Aorta (tissue), 5 donors: ENCODE measurements around the gene PRKCA. TPM values are rescaled to one million over a fixed set of nuclear protein-coding genes. Genes with fewer than 3 reads are reported as not detected.
"Not testable (repeated sequence)": the region's sequence is repeated elsewhere in the genome, so short reads cannot be mapped to it uniquely, and the experiment has no call there.

Experiments
- ATAC-seq: fragments of 200-7000 bp; cut with Tn5 transposase; one replicate; pipeline ENCODE4 v1.9.1; 2022; ENCODE audit warnings: moderate library complexity; ENCODE audit not compliant: low FRiP score
- DNase-seq, 2 donors: peaks; one replicate each; pipeline ENCODE4 v3.0.0-alpha.2; 2020
- H3K27ac ChIP-seq, 2 donors: one replicate each; pipeline ENCODE4 v1.5.1; 2013; ENCODE audit warnings: low read length in 2 of 2, mild to moderate bottlenecking in 2 of 2, moderate library complexity in 2 of 2, control low read depth in 1 of 2, inconsistent platforms in 1 of 2, low read depth in 1 of 2
- H3K27me3 ChIP-seq, 2 donors: one replicate each; pipeline ENCODE4 v1.6.1; 2013; ENCODE audit warnings: control low read depth in 1 of 2, low read length in 1 of 2, mild to moderate bottlenecking in 1 of 2, moderate library complexity in 1 of 2; ENCODE audit not compliant: insufficient read depth in 2 of 2, control insufficient read depth in 1 of 2
- H3K36me3 ChIP-seq, 2 donors: one replicate each; pipeline ENCODE4 v1.6.1; 2013; ENCODE audit warnings: control low read depth in 1 of 2, low read length in 1 of 2, mild to moderate bottlenecking in 1 of 2; ENCODE audit not compliant: insufficient read depth in 2 of 2, control insufficient read depth in 1 of 2
- H3K4me1 ChIP-seq, 2 donors: one replicate each; pipeline ENCODE4 v1.6.1; 2013; ENCODE audit warnings: low read length in 2 of 2, control low read depth in 1 of 2, mild to moderate bottlenecking in 1 of 2, moderate library complexity in 1 of 2; ENCODE audit not compliant: insufficient read depth in 2 of 2, control insufficient read depth in 1 of 2
- H3K4me3 ChIP-seq, 2 donors: one replicate each; pipeline ENCODE4 v1.5.1; 2013; ENCODE audit warnings: low read length in 2 of 2, control low read depth in 1 of 2, mild to moderate bottlenecking in 1 of 2
- H3K9me3 ChIP-seq: one replicate; pipeline ENCODE4 v1.6.1; 2013; ENCODE audit warnings: mild to moderate bottlenecking, low read length; ENCODE audit not compliant: control insufficient read depth
- WGBS, 2 donors: extraction: QIAGEN DNeasy Blood & Tissue Kit; methylation state at CpG; one replicate each; pipeline ENCODE4 v1.1.7; 2013; 5-methylcytosine and 5-hydroxymethylcytosine counted together
- intact Hi-C, 2 donors: fragments of 100-400 bp; cut with DNase I; formaldehyde crosslinking; loops; one replicate each; pipeline versions ENCODE4 v1.14.2 to v1.15.0; 2022
- polyA plus RNA-seq, 2 donors: library from polyadenylated mRNA; stranded (reverse); fragments of 200-250 nt; gene quantifications; one replicate each; pipeline ENCODE4 v1.2.3, GENCODE V29; 2013
- total RNA-seq, 2 donors: library from RNA; stranded (reverse); fragmentation: NEBNext Ultra II Directional; extraction: Animal tissue kit (Norgen Biotek cat#: 25700); gene quantifications; one replicate each; pipeline ENCODE4 v1.2.1, GENCODE V29; 2021
- donor health status: healthy with polysubstance abuse.
- donor health status: Bipolar disorder and iron deficiency.
- donor health status: DM: no; HTN: no; CAD: no.
- donor health status: DM: no; HTN: no; CAD: no.
- donor health status: DM: yes; HTN: yes; CAD: no.

The PRKCA gene
- total and polyA plus RNA-seq, 4 donors, result 2.7 to 15.4 (median 9.1) TPM

DNA sequence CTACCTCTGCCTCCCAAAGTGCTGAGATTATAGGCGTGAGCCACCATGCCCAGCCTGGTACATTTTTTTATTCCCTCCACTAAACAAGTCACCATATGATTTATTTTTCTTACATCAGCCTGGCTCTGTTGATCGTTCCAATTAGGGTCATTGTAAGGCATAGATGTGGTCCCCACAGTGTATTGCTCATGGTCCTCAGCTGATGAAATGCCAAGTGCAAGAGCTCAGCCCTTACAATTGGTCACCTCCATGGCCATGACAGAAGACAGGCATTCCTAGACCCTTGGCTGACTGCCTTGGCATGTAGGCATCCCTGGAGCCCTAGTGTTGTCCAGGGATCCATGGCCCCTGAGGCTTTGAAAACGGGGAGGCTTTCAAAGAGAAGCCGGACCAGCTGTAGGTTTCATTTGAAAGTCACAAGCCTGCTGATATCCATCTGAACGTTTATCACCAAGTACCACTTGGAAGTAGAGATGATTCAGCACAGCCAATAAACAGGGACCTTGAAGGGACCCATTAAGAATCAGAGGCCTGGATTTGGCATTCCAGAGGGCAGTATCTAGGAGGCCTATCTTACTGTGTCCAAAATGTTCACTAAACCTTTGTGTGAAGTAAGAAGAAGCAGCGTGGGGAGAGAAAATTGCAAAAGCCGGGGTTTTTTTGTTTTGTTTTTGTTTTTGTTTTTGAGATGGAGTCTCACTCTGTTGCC lies 20.6 kb upstream of the PRKCA start:
- no peaks in the 10 kb centered on the region for H3K27me3 ChIP-seq
- no peak for DNase-seq
- no peaks in the 10 kb centered on the region for H3K4me1 ChIP-seq
- WGBS, 2 donors, result 79 to 85% methylated on average over 7 of the region's 7 CpGs
- H3K36me3 ChIP-seq, result no peaks in the 10 kb centered on the region
- intact Hi-C loops, result no loop called here
- no peak for ATAC-seq
- H3K4me3 ChIP-seq, result no peak overlapping the region
- H3K27ac ChIP-seq, result no peak overlapping the region
- H3K9me3 ChIP-seq, result no peaks in the 10 kb centered on the region

DNA sequence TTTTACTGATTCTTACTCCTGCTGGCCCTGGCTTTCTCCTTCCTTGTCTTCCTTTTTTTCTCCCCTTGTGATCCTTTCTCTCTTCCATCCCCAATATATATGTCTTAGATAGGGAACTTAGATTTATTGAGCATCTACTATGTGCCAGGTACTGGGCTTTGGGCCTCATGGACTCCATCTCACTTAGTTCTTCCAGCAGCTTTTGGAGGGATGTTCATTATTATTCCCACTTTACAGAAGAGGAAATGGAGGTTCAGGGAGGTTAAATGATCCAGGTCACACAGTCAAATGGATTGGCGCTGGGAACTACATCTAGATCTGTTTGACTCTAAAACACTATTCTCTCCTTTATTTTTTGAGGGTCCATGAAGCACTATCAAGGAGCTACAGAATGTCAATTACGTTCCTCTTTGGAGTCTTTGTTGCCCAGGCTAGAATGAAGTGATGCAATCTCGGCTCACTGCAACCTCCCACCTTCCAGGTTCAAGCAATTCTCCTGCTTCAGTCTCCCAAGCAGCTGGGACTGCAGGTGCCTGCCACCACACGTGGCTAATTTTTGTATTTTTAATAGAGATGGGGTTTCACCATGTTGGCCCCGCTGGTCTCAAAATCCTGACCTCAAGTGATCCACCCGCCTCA lies 19.0 kb upstream of the PRKCA start:
- H3K36me3 ChIP-seq, result no peaks in the 10 kb centered on the region
- intact Hi-C loops, result no loop called here
- H3K9me3 ChIP-seq, result no peaks in the 10 kb centered on the region
- no peak for ATAC-seq
- no peaks in the 10 kb centered on the region for H3K27me3 ChIP-seq
- no peak overlapping the region for H3K27ac ChIP-seq
- DNase-seq, result no peak
- H3K4me3 ChIP-seq, result no peak overlapping the region
- 90 to 93% methylated on average over 6 of the region's 6 CpGs for WGBS, 2 donors
- H3K4me1 ChIP-seq, result no peaks in the 10 kb centered on the region

DNA sequence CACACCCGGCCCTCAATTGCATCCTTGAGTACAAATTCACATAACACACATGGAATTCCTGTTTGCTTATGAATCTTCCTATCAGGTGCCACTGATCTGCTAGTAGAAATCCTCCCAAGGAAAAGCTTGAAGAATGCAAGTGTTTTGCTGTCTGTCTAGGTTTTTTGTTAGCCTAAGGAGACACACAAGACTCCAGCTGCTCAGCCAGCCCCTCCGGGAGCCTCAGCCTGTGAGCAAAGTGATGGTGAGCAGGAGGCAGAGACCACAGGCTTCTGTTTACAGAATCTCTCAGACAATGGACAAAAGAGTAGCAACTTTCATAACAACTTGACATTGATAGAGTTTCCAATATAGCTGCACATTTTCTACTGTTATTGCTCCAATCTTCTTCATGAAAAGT lies 18.4 kb upstream of the PRKCA start:
- ATAC-seq (no peak), DNase-seq (no peak)
- Histone ChIP-seq H3K36me3 (no peaks in the 10 kb centered on the region), H3K4me1 (no peaks in the 10 kb centered on the region), H3K27ac (no peak overlapping the region), H3K27me3 (no peaks in the 10 kb centered on the region), H3K4me3 (no peak overlapping the region), H3K9me3 (no peaks in the 10 kb centered on the region)
- intact Hi-C loops, result no loop called here
- 81% methylated on average over 2 of the region's 2 CpGs for WGBS, 2 donors

DNA sequence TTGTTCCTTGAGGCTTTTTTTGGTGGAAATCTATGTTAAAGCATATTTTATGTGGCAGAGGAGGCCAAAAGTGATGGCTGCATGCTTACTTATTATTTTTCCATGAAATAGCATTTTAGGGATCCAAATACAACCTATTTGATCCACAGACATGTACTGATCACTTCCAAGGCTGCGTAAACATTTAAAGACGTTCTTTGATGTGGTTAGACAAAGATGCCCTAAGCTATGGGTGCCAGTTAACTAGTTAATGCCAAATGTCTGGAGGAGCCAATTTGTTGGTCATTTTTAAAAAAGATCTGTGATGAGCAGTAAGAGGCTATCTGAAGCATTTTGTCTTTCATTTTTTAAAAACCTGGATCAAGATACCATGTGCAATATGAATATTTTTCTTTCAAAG lies 17.3 kb upstream of the PRKCA start:
- H3K4me3 ChIP-seq, result no peak overlapping the region
- DNase-seq, result no peak
- intact Hi-C loops, result no loop called here
- ATAC-seq, result no peak
- H3K27me3 ChIP-seq, result no peaks in the 10 kb centered on the region
- no peak overlapping the region for H3K27ac ChIP-seq
- H3K9me3 ChIP-seq, result no peaks in the 10 kb centered on the region
- H3K36me3 ChIP-seq, result no peaks in the 10 kb centered on the region
- no peaks in the 10 kb centered on the region for H3K4me1 ChIP-seq
- 68 to 74% methylated on average over 2 of the region's 2 CpGs for WGBS, 2 donors

DNA sequence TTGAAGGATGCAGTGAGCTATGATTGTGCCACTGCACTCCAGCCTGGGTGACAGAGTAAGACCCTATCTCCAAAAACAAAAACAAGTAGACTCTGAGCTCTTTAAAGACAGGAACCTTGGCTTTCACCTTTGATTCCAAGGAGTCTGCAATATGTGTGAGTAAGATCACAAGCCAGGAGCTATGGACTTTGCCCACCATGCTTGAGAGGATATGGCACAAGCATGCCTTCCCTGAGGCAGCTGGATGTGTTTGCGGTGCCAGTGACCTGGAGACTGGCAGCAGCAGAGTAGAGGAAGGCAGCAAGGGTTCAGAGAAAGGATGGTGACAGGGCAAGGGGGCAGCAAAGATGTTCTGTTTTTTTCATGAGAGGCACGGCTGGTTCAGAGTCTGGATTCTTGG lies 14.5 kb upstream of the PRKCA start:
- Histone ChIP-seq H3K27me3 (no peaks in the 10 kb centered on the region), H3K4me1 (no peaks in the 10 kb centered on the region), H3K9me3 (no peaks in the 10 kb centered on the region), H3K27ac (no peak overlapping the region), H3K36me3 (no peaks in the 10 kb centered on the region), H3K4me3 (no peak overlapping the region)
- 77 to 87% methylated on average over 2 of the region's 2 CpGs for WGBS, 2 donors
- ATAC-seq (no peak), DNase-seq (no peak)
- intact Hi-C loops, result no loop called here

DNA sequence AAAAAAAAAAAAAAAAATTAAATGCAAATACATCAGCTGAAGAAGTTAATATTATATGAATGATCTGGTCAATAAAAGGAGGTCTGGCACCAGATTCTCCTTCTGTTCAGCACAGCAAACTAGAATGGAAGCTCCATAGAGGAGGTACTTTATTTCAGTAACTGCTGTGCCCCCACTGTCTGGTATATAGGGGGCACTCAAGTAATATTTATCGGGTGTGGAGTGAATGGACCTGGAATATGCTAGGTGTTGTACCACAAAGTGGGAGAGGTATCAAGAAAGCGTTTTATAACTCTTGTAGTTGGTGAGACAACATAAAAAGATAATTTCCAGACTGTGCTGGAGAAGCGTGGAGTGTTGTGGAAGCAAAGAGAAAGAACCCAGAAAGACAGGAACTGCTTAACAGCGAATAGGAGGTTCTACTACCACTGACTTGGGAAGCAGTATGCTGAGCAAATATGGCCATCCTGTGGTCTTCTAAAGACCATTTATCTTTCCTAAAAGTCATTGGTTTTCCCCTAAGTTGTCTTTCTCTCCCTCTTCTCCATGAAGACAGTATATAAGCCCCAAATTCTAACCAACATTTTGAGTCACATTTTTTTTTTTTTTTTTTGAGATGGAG lies 12.2 kb upstream of the PRKCA start:
- DNase-seq (no peak), ATAC-seq (no peak)
- 75 to 80% methylated on average over 4 of the region's 4 CpGs for WGBS, 2 donors
- Histone ChIP-seq H3K27ac (no peak overlapping the region), H3K27me3 (no peaks in the 10 kb centered on the region), H3K4me3 (no peak overlapping the region), H3K36me3 (no peaks in the 10 kb centered on the region), H3K4me1 (no peaks in the 10 kb centered on the region), H3K9me3 (no peaks in the 10 kb centered on the region)
- intact Hi-C loops, result no loop called here

DNA sequence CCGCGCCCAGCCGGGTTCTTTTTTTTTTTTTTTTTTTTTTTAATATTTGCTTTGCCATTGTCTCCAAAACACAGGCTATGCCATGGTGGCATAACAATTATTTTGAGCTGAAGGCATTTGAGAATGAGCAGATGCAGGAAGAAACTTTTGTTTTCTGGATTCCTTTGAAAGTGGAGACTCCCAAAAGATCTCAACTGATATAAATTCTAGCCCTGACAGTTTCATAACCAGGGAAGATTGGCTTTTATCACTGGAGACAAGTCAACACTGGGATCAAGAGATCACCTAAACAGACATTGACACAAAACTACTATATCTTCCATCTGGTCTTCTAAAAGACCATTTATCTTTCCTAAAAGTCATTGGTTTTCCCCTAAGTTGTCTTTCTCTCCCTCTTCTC lies 10.1 kb upstream of the PRKCA start:
- Histone ChIP-seq H3K4me1 (no peaks in the 10 kb centered on the region), H3K9me3 (no peaks in the 10 kb centered on the region), H3K27me3 (no peaks in the 10 kb centered on the region), H3K27ac (no peak overlapping the region), H3K4me3 (no peak overlapping the region), H3K36me3 (no peaks in the 10 kb centered on the region)
- ATAC-seq (no peak), DNase-seq (no peak)
- intact Hi-C loops, result no loop called here
- WGBS, 2 donors, result 93% methylated on average over 3 of the region's 3 CpGs

DNA sequence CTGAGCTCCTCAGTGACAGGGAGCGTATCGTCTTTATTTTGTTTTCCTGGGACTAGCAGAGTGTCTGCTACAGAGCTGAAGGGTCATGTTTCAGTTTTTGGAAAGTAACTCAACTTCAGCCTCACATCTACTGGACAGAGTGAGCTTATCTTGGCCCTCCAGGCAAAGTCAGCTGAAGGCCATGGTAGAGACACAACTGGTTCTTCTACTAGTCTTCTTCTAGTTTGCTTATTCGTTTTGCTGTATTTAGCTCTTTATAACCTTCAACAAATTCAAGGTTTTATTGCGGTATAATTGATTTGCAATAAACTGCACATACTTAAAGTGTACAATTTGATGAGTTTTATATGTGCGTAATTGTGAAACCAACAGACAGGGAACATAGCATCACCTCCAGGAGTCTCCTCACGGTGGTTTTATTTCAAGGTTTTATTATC lies 6.1 kb upstream of the PRKCA start:
- intact Hi-C loops, result no loop called here
- WGBS, 2 donors, result 64 to 67% methylated on average over 6 of the region's 6 CpGs
- Histone ChIP-seq H3K4me1 (no peaks in the 10 kb centered on the region), H3K36me3 (no peaks in the 10 kb centered on the region), H3K9me3 (no peaks in the 10 kb centered on the region), H3K4me3 (no peak overlapping the region), H3K27me3 (no peaks in the 10 kb centered on the region), H3K27ac (no peak overlapping the region)
- DNase-seq, result no peak
- ATAC-seq, result no peak

DNA sequence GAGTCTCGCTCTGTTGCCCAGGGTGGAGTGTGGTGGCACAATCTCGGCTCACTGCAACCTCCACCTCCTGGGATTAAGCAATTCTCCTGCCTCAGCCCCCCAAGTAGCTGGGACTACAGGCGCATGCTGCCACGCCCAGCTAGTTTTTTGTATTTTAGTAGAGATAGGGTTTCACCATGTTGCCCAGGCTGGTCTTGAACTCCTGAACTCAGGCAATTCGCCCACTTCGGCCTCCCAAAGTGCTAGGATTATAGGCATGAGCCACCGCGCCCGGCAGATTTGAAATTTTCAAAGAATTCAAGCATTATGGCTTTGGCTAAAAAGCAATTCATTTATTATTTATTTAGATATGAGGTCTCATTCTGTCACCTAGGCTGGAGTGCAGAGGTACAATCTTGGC lies 5.0 kb upstream of the PRKCA start:
- H3K9me3 ChIP-seq, H3K4me1 ChIP-seq, H3K27me3 ChIP-seq, H3K36me3 ChIP-seq, intact Hi-C loops, ATAC-seq, H3K4me3 ChIP-seq, H3K27ac ChIP-seq, DNase-seq: not testable (repeated sequence)
- WGBS, 2 donors, result 96% methylated on average over 9 of the region's 9 CpGs
